UCSD-AML1 (cell line): ENCODE results near the gene TRIM7.
"Not testable (repeated sequence)": the region's sequence is repeated elsewhere in the genome, so short reads cannot be mapped to it uniquely, and the experiment has no call there.

Experiments
- DNase-seq: peaks from one replicate; lab custom pipeline; 2025; ENCODE audit not compliant: unreplicated experiment; lab: John Stamatoyannopoulos, UW

Gene TRIM7

GRCh38 chr5:181214249-181214648 is 9.3 kb upstream of the TRIM7 start:
- not testable (repeated sequence) for DNase-seq

- no peak for DNase-seq
These were observed 7.9 kb upstream of the TRIM7 start for GRCh38 chr5:181212934-181213333.

- no peak for DNase-seq
These were observed 7.1 kb upstream of the TRIM7 start for GRCh38 chr5:181212080-181212479.

- no peak for DNase-seq
These were observed 6.2 kb upstream of the TRIM7 start for GRCh38 chr5:181211208-181211607.

- not testable (repeated sequence) for DNase-seq
These were observed 5.7 kb upstream of the TRIM7 start for GRCh38 chr5:181210698-181211097.

- DNase-seq: not testable (repeated sequence)
These were observed 5.2 kb upstream of the TRIM7 start for GRCh38 chr5:181210148-181210547.

GRCh38 chr5:181209006-181209405 is 4.0 kb upstream of the TRIM7 start:
- DNase-seq: not testable (repeated sequence)

GRCh38 chr5:181207960-181208253 is 2.9 kb upstream of the TRIM7 start:
- DNase-seq: no peak

GRCh38 chr5:181207214-181207959 is 2.4 kb upstream of the TRIM7 start:
- no peak for DNase-seq

- DNase-seq: no peak
These were observed 1.0 kb upstream of the TRIM7 start for GRCh38 chr5:181205761-181206649.

GRCh38 chr5:181204113-181204825 is 727 bp downstream of the TRIM7 start:
- no peak for DNase-seq

- DNase-seq: no peak
These were observed 1.3 kb downstream of the TRIM7 start for GRCh38 chr5:181203777-181204112.

GRCh38 chr5:181203093-181203711 is 1.8 kb downstream of the TRIM7 start:
- no peak for DNase-seq

GRCh38 chr5:181200816-181201215 is 4.2 kb downstream of the TRIM7 start:
- DNase-seq: no peak

GRCh38 chr5:181199881-181200638 is 4.9 kb downstream of the TRIM7 start:
- no peak for DNase-seq

- DNase-seq: no peak
These were observed 6.0 kb downstream of the TRIM7 start for GRCh38 chr5:181198905-181199519.

GRCh38 chr5:181198106-181198685 is 6.8 kb downstream of the TRIM7 start:
- no peak for DNase-seq

GRCh38 chr5:181197326-181197951 is 7.6 kb downstream of the TRIM7 start:
- no peak for DNase-seq

GRCh38 chr5:181195249-181195761 is 9.7 kb downstream of the TRIM7 start:
- DNase-seq: no peak
